Ascending aorta (tissue), 2 donors: ENCODE data around the gene LYPD8. TPM values are rescaled to one million over a fixed set of nuclear protein-coding genes. Genes with fewer than 3 reads are reported as not detected.

Experiments
- DNase-seq, 2 donors: peaks; one replicate each; pipeline ENCODE4 v3.0.0-alpha.2; 2019; ENCODE audit warnings: low spot score in 2 of 2
- H3K27ac ChIP-seq, 2 donors: fragments of 200-600 bp; sonication (generic); one replicate each; pipeline ENCODE4 v1.5.1; 2016 to 2017; ENCODE audit warnings: mild to moderate bottlenecking in 1 of 2
- H3K27me3 ChIP-seq: fragments of 200-600 bp; sonication (generic); one replicate; pipeline ENCODE4 v1.5.1; 2017
- H3K36me3 ChIP-seq, 2 donors: fragments of 200-600 bp; sonication (generic); one replicate each; pipeline ENCODE4 v1.5.1; 2016
- H3K4me1 ChIP-seq, 2 donors: fragments of 200-600 bp; sonication (generic); one replicate each; pipeline ENCODE4 v1.5.1; 2016 to 2017; ENCODE audit warnings: mild to moderate bottlenecking in 1 of 2
- H3K4me3 ChIP-seq, 2 donors: fragments of 200-600 bp; sonication (generic); one replicate each; pipeline ENCODE4 v1.5.1; 2016 to 2017; ENCODE audit warnings: mild to moderate bottlenecking in 1 of 2
- H3K9me3 ChIP-seq, 2 donors: fragments of 200-600 bp; sonication (generic); one replicate each; pipeline ENCODE4 v1.5.1; 2016
- CTCF ChIP-seq, 3 experiments: fragments of 200-600 bp in 2 of 3; fragments of 450-650 bp in 1 of 3; sonication (generic) in 2 of 3; IDR thresholded peaks; one replicate each; pipeline ENCODE4 v1.5.1; 2016 to 2019; ENCODE audit warnings: antibody characterized with exemption in 3 of 3, mild to moderate bottlenecking in 1 of 3, moderate library complexity in 1 of 3
- intact Hi-C: fragments of 100-400 bp; cut with DNase I; formaldehyde crosslinking; loops from one replicate; pipeline ENCODE4 v1.15.1; 2023
- total RNA-seq: library from RNA; depleted of rRNA; stranded (reverse); fragments of >200 nt; gene quantifications from one replicate; pipeline ENCODE4 v1.1.0, GENCODE V29; 2016

Gene LYPD8
- total RNA-seq, 1 donor from 2014 or later = not detected

- Histone ChIP-seq H3K4me1 (no peaks in the 10 kb centered on the region), H3K4me3 (no peak overlapping the region), H3K36me3 (no peaks in the 10 kb centered on the region), H3K27me3 (no peaks in the 10 kb centered on the region), H3K9me3 (peaks cover 5 to 13% of the 10 kb centered on the region in 2 donors), H3K27ac (no peak overlapping the region)
- intact Hi-C loops = no loop called here
- no peak for TF ChIP-seq CTCF (IDR thresholded peaks at IDR 0.05)
- no peak for DNase-seq
Measured at GRCh38 chr1:248778906-248779305, 23.3 kb upstream of the LYPD8 start.

GRCh38 chr1:248776991-248777390, 21.4 kb upstream of the LYPD8 start:
- intact Hi-C loops = no loop called here
- no peak for TF ChIP-seq CTCF (IDR thresholded peaks at IDR 0.05)
- H3K4me1 ChIP-seq = no peaks in the 10 kb centered on the region
- H3K27me3 ChIP-seq = no peaks in the 10 kb centered on the region
- no peak for DNase-seq
- peaks cover 5 to 13% of the 10 kb centered on the region in 2 donors for H3K9me3 ChIP-seq
- no peaks in the 10 kb centered on the region for H3K36me3 ChIP-seq
- H3K4me3 ChIP-seq = no peak overlapping the region
- no peak overlapping the region for H3K27ac ChIP-seq

GRCh38 chr1:248775441-248775840, 19.9 kb upstream of the LYPD8 start:
- intact Hi-C loops = no loop called here
- TF ChIP-seq CTCF (IDR thresholded peaks at IDR 0.05) = no peak
- Histone ChIP-seq H3K36me3 (no peaks in the 10 kb centered on the region), H3K27ac (no peak overlapping the region), H3K9me3 (peaks cover 5 to 13% of the 10 kb centered on the region in 2 donors), H3K4me1 (no peaks in the 10 kb centered on the region), H3K4me3 (no peak overlapping the region), H3K27me3 (no peaks in the 10 kb centered on the region)
- no peak for DNase-seq

- Histone ChIP-seq H3K4me3 (no peak overlapping the region), H3K4me1 (no peaks in the 10 kb centered on the region), H3K27ac (no peak overlapping the region), H3K27me3 (no peaks in the 10 kb centered on the region), H3K9me3 (no peaks in the 10 kb centered on the region), H3K36me3 (no peaks in the 10 kb centered on the region)
- intact Hi-C loops = no loop called here
- no peak for TF ChIP-seq CTCF (IDR thresholded peaks at IDR 0.05)
- no peak for DNase-seq
Measured at GRCh38 chr1:248759644-248760043, 4.1 kb upstream of the LYPD8 start.

GRCh38 chr1:248758352-248758751, 2.8 kb upstream of the LYPD8 start:
- DNase-seq = no peak
- H3K27me3 ChIP-seq = no peaks in the 10 kb centered on the region
- intact Hi-C loops = no loop called here
- H3K36me3 ChIP-seq = no peaks in the 10 kb centered on the region
- no peaks in the 10 kb centered on the region for H3K9me3 ChIP-seq
- H3K4me3 ChIP-seq = no peak overlapping the region
- H3K27ac ChIP-seq = no peak overlapping the region
- H3K4me1 ChIP-seq = no peaks in the 10 kb centered on the region
- no peak for TF ChIP-seq CTCF (IDR thresholded peaks at IDR 0.05)

GRCh38 chr1:248757784-248758195, 2.2 kb upstream of the LYPD8 start:
- H3K4me1 ChIP-seq = no peaks in the 10 kb centered on the region
- H3K4me3 ChIP-seq = no peak overlapping the region
- intact Hi-C loops = no loop called here
- H3K9me3 ChIP-seq = no peaks in the 10 kb centered on the region
- TF ChIP-seq CTCF (IDR thresholded peaks at IDR 0.05) = no peak
- DNase-seq = no peak
- no peaks in the 10 kb centered on the region for H3K27me3 ChIP-seq
- H3K36me3 ChIP-seq = no peaks in the 10 kb centered on the region
- H3K27ac ChIP-seq = no peak overlapping the region
